ACC112 (cell line): Measurements from ENCODE around the gene ST6GALNAC2.
A peak's percentile ranks its signal among the peaks of the same experiment; 100 is the strongest.
"Not testable (repeated sequence)": the region's sequence is repeated elsewhere in the genome, so short reads cannot be mapped to it uniquely, and the experiment has no call there.

Source experiments
- H2AFZ ChIP-seq: fragments of 200-600 bp; sonication (generic); one replicate; pipeline ENCODE4 v1.6.0; 2017; ENCODE audit warnings: antibody characterized with exemption, low read length; ENCODE audit not compliant: unreplicated experiment
- H3K27ac ChIP-seq: fragments of 200-600 bp; sonication (generic); 2 replicates; pipeline ENCODE4 v1.5.1; 2014; ENCODE audit warnings: low read depth, mild to moderate bottlenecking, antibody characterized with exemption, low read length, moderate library complexity
- H3K27me3 ChIP-seq: fragments of 200-600 bp; sonication (generic); 2 replicates; pipeline ENCODE4 v1.6.1; 2014; ENCODE audit warnings: mild to moderate bottlenecking, antibody characterized with exemption, low read length, moderate library complexity, mixed read lengths; ENCODE audit not compliant: insufficient read depth
- H3K36me3 ChIP-seq: fragments of 200-600 bp; sonication (generic); 2 replicates; pipeline ENCODE4 v1.6.1; 2016; ENCODE audit warnings: mild to moderate bottlenecking, antibody characterized with exemption, low read length, moderate library complexity, mixed read lengths; ENCODE audit not compliant: insufficient read depth
- H3K4me1 ChIP-seq: fragments of 200-600 bp; sonication (generic); one replicate; pipeline ENCODE4 v1.6.1; 2016; ENCODE audit warnings: low read length, mixed read lengths; ENCODE audit not compliant: insufficient read depth, unreplicated experiment, control insufficient read depth
- H3K4me3 ChIP-seq: fragments of 200-600 bp; sonication (generic); 2 replicates; pipeline ENCODE4 v1.5.1; 2014; ENCODE audit warnings: mild to moderate bottlenecking, low read depth, low read length
- H3K79me2 ChIP-seq: fragments of 200-600 bp; sonication (generic); one replicate; pipeline ENCODE4 v1.6.0; 2016; ENCODE audit warnings: low read length; ENCODE audit not compliant: control insufficient read depth, unreplicated experiment, insufficient read depth

Gene ST6GALNAC2

DNA sequence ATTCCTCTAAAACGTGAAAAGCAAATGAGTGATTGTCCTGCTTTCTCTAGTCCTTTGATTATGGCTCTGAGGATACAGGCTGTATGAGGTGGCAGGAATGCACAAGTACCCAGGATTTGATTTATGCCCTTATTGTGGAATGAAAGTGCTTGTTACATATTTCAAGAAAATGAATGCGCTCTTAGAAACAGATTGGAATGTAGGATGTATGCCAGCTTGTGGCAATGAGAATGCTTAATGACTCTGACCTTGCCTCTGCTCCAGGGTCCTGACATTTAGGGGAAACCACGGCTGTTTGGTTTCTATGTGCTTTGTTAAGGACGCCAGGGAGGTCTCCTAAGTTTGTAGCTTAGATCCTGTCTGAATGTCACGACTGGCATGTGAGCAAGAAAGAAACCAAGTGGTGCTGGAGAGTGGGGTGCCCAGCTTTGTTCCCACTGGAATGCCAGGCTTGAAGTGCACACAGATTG, 23.8 kb downstream of the ST6GALNAC2 start:
- peak overlapping the region; percentile 64 for H3K27ac ChIP-seq
- H3K79me2 ChIP-seq, result peaks cover 50% of the 10 kb centered on the region
- peaks cover 52% of the 10 kb centered on the region for H3K4me1 ChIP-seq
- no peak overlapping the region for H2AFZ ChIP-seq
- no peaks in the 10 kb centered on the region for H3K27me3 ChIP-seq
- peaks cover 24% of the 10 kb centered on the region; the same call in 1 of the 2 replicates for H3K36me3 ChIP-seq
- H3K4me3 ChIP-seq, result peak overlapping the region; percentile 99

DNA sequence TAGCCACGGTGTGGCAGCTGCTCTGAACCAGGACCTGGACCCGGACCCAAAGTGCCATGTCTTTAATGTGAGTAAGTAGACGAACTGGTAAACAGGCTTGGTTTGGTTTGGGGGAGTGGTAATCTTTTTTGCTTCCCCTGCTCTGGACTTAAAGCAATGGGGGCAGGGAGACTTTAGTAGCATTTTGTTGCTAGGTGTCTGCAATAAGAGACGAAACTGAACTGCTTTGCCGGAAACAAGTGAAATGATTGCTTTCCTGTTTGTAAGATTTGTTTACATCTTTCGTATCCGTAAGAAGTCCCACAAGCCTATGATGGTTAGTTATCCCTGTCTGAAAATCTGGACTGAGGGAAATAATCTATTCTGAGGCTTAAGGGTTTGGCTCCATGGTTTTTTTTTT, 24.3 kb downstream of the ST6GALNAC2 start:
- Histone ChIP-seq H3K27ac (peak overlapping the region; percentile 64), H2AFZ (no peak overlapping the region), H3K27me3 (no peaks in the 10 kb centered on the region), H3K79me2 (peaks cover 55% of the 10 kb centered on the region), H3K4me3 (peak overlapping the region; percentile 99), H3K4me1 (peaks cover 56% of the 10 kb centered on the region), H3K36me3 (peaks cover 24% of the 10 kb centered on the region; the same call in 1 of the 2 replicates)

DNA sequence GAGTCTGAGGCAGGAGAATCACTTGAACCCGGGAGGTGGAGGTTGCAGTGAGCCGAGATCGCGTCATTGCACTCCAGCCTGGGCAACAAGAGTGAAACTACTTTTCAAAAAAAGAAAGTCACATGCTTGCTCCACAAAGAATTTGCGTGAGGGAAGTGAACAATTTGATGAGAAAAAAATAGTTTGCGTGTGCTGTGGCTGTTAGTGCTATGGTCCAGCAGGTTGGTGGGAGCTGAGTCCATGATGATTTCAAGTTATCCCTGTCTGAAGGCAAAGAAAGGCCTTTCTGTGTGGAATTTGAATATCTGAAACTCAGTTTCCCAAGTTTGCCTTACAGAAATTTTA, 24.8 kb downstream of the ST6GALNAC2 start:
- peaks cover 52% of the 10 kb centered on the region for H3K4me1 ChIP-seq
- peak overlapping the region; percentile 64 for H3K27ac ChIP-seq
- no peak overlapping the region for H2AFZ ChIP-seq
- H3K36me3 ChIP-seq, result peaks cover 20% of the 10 kb centered on the region; the same call in 1 of the 2 replicates
- no peaks in the 10 kb centered on the region for H3K27me3 ChIP-seq
- peak overlapping the region; percentile 99 for H3K4me3 ChIP-seq
- H3K79me2 ChIP-seq, result peaks cover 53% of the 10 kb centered on the region

DNA sequence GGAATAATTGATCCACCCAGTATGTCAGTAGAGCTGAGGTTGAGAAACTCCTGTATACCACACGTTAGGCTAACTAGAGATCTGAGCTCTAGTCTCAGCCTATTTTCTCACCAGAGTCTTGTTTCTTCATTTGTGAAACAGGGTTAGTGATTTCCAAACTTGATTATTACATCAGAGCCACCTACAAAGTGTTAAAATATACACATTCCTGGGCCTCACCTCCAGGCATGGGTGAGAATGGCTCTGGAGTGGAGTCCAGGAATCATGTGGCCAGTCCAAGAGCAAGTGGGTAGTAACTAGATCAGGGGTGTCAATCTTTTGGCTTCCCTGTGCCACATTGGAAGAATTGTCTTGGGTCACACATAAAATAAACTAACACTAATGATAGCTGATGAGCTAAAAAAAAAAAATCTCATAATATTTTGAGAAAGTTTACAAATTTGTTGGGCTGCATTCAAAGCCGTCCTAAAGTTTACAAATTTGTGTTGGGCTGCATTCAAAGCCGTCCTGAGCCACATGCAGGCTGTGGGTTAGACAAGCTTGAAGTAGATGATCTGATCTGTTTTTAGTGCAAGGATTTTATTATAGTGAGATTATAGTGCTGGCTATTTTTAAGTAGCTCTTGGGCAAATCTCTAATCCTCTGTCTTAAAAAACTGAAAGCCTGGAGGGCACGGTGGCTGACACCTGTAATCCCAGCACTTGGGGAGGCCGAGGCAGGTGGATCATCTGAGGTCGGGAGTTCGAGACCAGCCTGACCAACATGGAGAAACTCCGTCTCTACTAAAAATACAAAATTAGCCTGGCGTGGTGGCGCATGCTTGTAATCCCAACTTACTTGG, 25.4 kb downstream of the ST6GALNAC2 start:
- Histone ChIP-seq H3K79me2 (peaks cover 50% of the 10 kb centered on the region), H3K27ac (peak overlapping the region; percentile 64), H2AFZ (no peak overlapping the region), H3K4me1 (peaks cover 49% of the 10 kb centered on the region), H3K27me3 (no peaks in the 10 kb centered on the region), H3K4me3 (peak overlapping the region; percentile 99), H3K36me3 (peaks cover 17% of the 10 kb centered on the region; the same call in 1 of the 2 replicates)

DNA sequence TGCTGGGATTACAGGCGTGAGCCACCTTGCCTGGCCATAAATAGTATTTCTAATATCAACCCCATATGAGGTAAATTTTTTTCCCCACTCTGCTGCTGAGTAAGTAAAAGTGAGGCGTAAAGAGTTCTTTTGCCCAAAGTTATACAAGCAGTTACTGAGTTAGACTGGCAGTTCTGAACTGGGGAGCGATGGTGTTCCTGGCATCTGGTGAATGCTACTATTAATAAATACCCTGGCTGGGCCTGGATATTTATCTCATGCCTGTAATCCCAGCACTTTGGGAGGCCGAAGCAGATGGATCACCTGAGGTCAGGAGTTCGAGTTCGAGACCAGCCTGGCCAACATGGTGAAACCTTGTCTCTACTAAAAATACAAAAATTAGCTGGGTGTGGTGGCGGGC, 26.2 kb downstream of the ST6GALNAC2 start:
- not testable (repeated sequence) for H3K27me3 ChIP-seq, H2AFZ ChIP-seq
- peaks cover 49% of the 10 kb centered on the region for H3K4me1 ChIP-seq
- peaks cover 50% of the 10 kb centered on the region for H3K79me2 ChIP-seq
- peak overlapping the region; percentile 99 for H3K4me3 ChIP-seq
- peak overlapping the region; percentile 68; the same call in 1 of the 2 replicates for H3K27ac ChIP-seq
- peaks cover 14% of the 10 kb centered on the region; the same call in 1 of the 2 replicates for H3K36me3 ChIP-seq

DNA sequence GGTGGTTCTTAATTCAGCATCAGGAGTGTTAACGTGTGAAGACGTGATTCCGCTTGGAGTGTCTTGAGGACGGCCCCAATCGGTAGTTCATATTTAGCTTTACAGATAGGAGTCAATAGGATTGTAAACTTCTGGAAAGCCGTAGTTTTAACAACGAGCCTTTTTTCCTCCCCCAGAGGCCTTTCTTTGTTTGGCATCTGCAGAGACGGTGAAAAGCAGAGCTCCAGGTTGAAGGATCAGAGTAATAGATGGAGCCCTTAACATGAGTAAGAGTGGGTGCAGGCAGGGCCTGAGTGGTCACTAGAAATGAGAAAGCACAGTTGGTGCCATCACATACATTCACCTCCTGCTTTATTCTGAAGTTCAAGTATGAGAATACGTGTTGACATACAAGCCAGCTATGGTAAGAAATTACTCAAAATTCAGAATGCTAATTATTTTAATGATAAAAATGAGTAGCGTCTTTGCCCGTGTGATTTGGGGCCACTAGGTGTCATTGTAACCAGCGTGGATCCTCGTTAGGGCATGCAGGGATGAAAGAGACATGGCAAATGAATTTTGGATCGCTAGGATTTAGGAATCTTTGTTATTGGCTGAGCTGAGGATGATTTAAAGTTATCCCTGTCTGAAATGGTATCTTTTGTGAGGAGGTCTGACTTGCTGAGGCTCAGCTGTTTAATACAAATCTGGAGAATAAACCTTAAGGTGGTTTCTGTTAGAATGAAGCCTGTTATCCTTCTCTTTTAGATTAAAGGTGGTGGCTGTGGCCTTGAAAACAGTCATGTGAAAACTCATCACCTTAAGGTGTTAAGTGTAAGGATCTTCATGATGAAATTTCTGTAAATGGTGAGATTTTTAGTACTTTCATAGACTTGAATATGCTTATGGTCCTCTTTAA, 27.2 kb downstream of the ST6GALNAC2 start:
- no peak overlapping the region for H2AFZ ChIP-seq
- H3K4me1 ChIP-seq, result peaks cover 49% of the 10 kb centered on the region
- peak overlapping the region; percentile 68 for H3K27ac ChIP-seq
- H3K36me3 ChIP-seq, result peaks cover 14% of the 10 kb centered on the region; the same call in 1 of the 2 replicates
- peaks cover 50% of the 10 kb centered on the region for H3K79me2 ChIP-seq
- peak overlapping the region; percentile 99 for H3K4me3 ChIP-seq
- H3K27me3 ChIP-seq, result no peaks in the 10 kb centered on the region

DNA sequence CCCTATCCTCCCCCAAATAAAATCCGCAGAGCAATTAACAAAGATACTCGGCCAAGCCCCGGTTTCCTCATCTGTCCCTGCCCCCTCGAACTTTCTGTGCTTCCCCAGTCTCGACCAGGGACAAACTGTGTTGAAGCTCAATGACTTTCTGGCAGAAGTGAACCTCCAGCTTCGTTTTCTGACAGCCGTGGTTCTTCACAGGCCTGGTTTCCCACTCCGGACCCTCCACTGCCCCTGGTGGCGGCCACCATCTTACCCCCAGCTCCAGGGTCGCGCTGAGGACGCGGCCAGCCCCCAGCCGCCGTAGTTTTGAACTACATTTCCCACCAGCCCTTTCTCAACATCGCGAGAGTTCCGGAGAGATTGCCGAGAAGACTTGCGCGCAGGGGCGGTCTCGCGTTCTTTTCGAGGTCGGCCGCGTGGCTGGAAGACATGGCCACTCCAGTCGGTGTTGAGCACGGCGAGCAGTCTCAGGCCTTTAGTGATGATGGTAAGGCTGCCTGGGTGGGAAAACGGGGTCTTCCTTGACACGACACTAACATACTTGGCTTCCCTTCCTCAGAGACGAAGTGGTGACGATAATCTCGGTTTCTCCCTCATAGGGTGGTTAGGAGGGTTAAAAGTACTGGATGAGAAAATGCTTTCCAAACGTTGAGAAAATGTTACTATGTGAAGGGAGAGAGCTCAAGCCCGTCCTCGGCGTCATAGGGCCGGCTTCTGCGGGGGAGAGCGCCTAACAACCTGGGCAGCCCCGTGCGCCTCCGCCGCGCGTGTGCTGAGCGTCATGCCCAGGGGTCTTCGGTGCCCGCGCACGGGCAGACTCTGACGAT, 28.1 kb downstream of the ST6GALNAC2 start:
- Histone ChIP-seq H3K4me1 (peaks cover 42% of the 10 kb centered on the region), H3K79me2 (peaks cover 50% of the 10 kb centered on the region), H3K27ac (peak overlapping the region; percentile 68), H3K4me3 (peak overlapping the region; percentile 99), H3K36me3 (peaks cover 14% of the 10 kb centered on the region; the same call in 1 of the 2 replicates), H3K27me3 (no peaks in the 10 kb centered on the region), H2AFZ (peak overlapping the region; percentile 55)

DNA sequence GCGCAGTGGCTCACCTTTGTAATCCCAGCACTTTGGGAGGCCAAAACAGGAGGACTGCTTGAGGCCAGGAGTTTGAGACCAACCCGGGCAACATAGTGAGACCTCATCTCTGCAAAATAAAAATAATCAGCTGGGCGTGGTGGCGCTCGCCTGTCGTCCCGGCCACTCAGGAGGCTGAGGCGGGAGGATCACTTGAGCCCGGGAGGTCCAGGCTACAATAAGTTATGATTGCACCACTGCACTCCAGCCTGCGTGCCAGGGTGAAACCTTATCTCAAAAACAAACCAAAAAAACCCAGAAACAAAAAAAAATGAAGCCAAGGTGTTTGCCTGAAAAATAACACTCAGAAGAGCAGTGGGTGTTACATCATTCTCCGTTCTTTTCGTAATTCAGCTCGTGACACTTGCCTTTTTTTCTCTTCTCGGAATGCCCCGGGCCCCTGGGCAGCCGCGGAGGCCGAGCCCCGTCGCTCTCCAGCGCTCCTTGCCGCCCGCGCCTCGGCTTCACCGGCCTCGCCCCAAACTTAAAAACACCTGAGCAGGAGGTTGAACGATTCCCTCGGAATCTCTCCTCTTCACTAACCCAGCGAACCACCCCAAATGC, 28.8 kb downstream of the ST6GALNAC2 start:
- peaks cover 34% of the 10 kb centered on the region for H3K4me1 ChIP-seq
- H3K79me2 ChIP-seq, result peaks cover 48% of the 10 kb centered on the region
- peak overlapping the region; percentile 99 for H3K4me3 ChIP-seq
- H2AFZ ChIP-seq, result peak overlapping the region; percentile 55
- peaks cover 13% of the 10 kb centered on the region; the same call in 1 of the 2 replicates for H3K36me3 ChIP-seq
- peak overlapping the region; percentile 68 for H3K27ac ChIP-seq
- no peaks in the 10 kb centered on the region for H3K27me3 ChIP-seq

DNA sequence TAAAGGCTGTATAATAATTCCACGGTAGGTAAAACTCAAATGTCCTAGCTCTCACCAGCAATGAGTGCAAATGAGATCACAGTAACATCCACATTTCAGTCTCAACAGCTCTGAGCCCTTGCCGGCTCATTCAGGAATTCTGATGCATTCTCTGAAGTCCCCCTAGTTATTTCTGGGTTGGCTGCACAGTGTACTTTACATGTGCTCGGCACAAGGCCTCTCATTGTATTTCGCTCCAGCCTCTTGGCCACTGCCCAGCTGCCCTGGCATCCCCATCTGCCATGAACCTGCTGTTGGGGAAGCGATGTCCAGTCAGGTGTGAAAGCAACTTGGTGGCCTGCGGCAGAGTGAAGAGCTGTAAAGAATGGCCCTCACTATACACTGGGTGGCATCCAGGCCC, 31.5 kb downstream of the ST6GALNAC2 start:
- Histone ChIP-seq H2AFZ (no peak overlapping the region), H3K27ac (no peak overlapping the region), H3K79me2 (peaks cover 20% of the 10 kb centered on the region), H3K36me3 (0 out of 2 replicates have a peak, but pooled peaks cover 4% of the 10 kb centered on the region), H3K4me1 (peaks cover 19% of the 10 kb centered on the region), H3K4me3 (no peak overlapping the region), H3K27me3 (no peaks in the 10 kb centered on the region)
